Vagina (tissue), 2 donors: ENCODE data around the gene DNAAF1. TPM values are rescaled to one million over a fixed set of nuclear protein-coding genes. Genes with fewer than 3 reads are reported as not detected.
A peak's percentile ranks its signal among the peaks of the same experiment; 100 is the strongest.

ENCODE experiments used
- DNase-seq, 2 donors: peaks; one replicate each; pipeline ENCODE4 v3.0.0-alpha.2; 2017; ENCODE audit errors: extremely low spot score in 2 of 2
- H3K27ac ChIP-seq: fragments of 200-600 bp; sonication (generic); one replicate; pipeline ENCODE4 v1.5.1; 2019
- H3K27me3 ChIP-seq: fragments of 200-600 bp; sonication (generic); one replicate; pipeline ENCODE4 v1.5.1; 2019
- H3K36me3 ChIP-seq, 2 donors: fragments of 200-600 bp; sonication (generic); one replicate each; pipeline ENCODE4 v1.5.1; 2017 to 2019
- H3K4me1 ChIP-seq: fragments of 200-600 bp; sonication (generic); one replicate; pipeline ENCODE4 v1.5.1; 2019
- H3K4me3 ChIP-seq, 2 donors: fragments of 200-600 bp; sonication (generic); 1 replicate in 1 of 2; 2 replicates in 1 of 2; pipeline ENCODE4 v1.5.1; 2016 to 2019
- H3K9me3 ChIP-seq: fragments of 200-600 bp; sonication (generic); one replicate; pipeline ENCODE4 v1.5.1; 2019
- CTCF ChIP-seq, 3 experiments: fragments of 450-650 bp in 2 of 3; fragments of 200-600 bp in 1 of 3; sonication (generic) in 1 of 3; IDR thresholded peaks; one replicate each; pipeline ENCODE4 v1.5.1; 2017 to 2019; ENCODE audit warnings: antibody characterized with exemption in 3 of 3, mild to moderate bottlenecking in 2 of 3, moderate library complexity in 2 of 3
- POLR2A ChIP-seq, 2 donors: fragments of 450-650 bp; IDR thresholded peaks; one replicate each; pipeline ENCODE4 v1.6.1; 2017; ENCODE audit warnings: antibody characterized with exemption in 2 of 2, mild to moderate bottlenecking in 2 of 2, moderate library complexity in 2 of 2
- POLR2AphosphoS5 ChIP-seq, 2 donors: sonication (generic); formaldehyde crosslinking; IDR thresholded peaks; one replicate each; pipeline ENCODE4 v1.9.0; 2017; ENCODE audit warnings: antibody characterized with exemption in 2 of 2, mild to moderate bottlenecking in 2 of 2, low read depth in 1 of 2; ENCODE audit not compliant: insufficient read depth in 1 of 2
- intact Hi-C: fragments of 100-400 bp; cut with DNase I; formaldehyde crosslinking; loops from one replicate; pipeline ENCODE4 v1.15.1; 2023
- total RNA-seq: library from RNA; depleted of rRNA; stranded (reverse); fragments of >200 nt; gene quantifications from one replicate; pipeline ENCODE4 v1.2.3, GENCODE V29; 2016

Gene DNAAF1
- total RNA-seq, 1 donor from 2014 or later, result not detected

GRCh38 chr16:84182680-84183571, 37.8 kb downstream of the DNAAF1 start:
- H3K4me1 ChIP-seq, result peaks cover 29% of the 10 kb centered on the region
- intact Hi-C loops, result loop anchor here (10.0 kb wide), 1 partner anchor 98 kb away; no protein-coding TSS in a partner anchor

DNA sequence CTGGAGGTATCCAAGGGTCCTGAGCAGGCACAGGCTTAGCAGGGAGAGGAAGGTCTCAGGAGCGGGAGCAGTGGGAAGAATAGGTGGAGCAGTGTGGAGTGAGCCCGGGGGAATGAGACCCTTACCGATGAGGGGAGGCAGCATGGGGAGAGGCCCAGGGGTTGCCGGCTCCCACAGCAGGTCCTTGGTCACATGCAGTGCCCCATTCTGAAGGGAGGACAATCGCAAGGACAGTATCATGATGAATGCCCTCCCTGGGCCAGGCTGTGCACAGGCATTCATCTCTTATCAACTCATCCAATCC, 38.4 kb downstream of the DNAAF1 start:
- no peak overlapping the region for H3K4me3 ChIP-seq
- H3K36me3 ChIP-seq, result peaks cover 0 to 56% of the 10 kb centered on the region in 2 donors
- no peak for DNase-seq
- H3K4me1 ChIP-seq, result peaks cover 25% of the 10 kb centered on the region
- no peak for TF ChIP-seq POLR2A (IDR thresholded peaks at IDR 0.05)
- no peak for TF ChIP-seq POLR2AphosphoS5 (IDR thresholded peaks at IDR 0.05; ENCODE audit: insufficient read depth in 1 of 2, low read depth in 1 of 2)
- no peak for TF ChIP-seq CTCF (IDR thresholded peaks at IDR 0.05)
- intact Hi-C loops, result loop anchor here (10.0 kb wide), 1 partner anchor 99 kb away; no protein-coding TSS in a partner anchor
- H3K9me3 ChIP-seq, result no peaks in the 10 kb centered on the region
- H3K27me3 ChIP-seq, result no peaks in the 10 kb centered on the region
- no peak overlapping the region for H3K27ac ChIP-seq

More at GRCh38 chr16:84182680-84183571, 37.8 kb downstream of the DNAAF1 start:
- no peak overlapping the region for H3K4me3 ChIP-seq
- no peak for TF ChIP-seq CTCF (IDR thresholded peaks at IDR 0.05)
- TF ChIP-seq POLR2AphosphoS5 (IDR thresholded peaks at IDR 0.05; ENCODE audit: insufficient read depth in 1 of 2, low read depth in 1 of 2), result no peak
- no peak for TF ChIP-seq POLR2A (IDR thresholded peaks at IDR 0.05)
- H3K36me3 ChIP-seq, result peaks cover 0 to 56% of the 10 kb centered on the region in 2 donors
- no peak for DNase-seq
- H3K27me3 ChIP-seq, result no peaks in the 10 kb centered on the region
- H3K9me3 ChIP-seq, result no peaks in the 10 kb centered on the region
- no peak overlapping the region for H3K27ac ChIP-seq

DNA sequence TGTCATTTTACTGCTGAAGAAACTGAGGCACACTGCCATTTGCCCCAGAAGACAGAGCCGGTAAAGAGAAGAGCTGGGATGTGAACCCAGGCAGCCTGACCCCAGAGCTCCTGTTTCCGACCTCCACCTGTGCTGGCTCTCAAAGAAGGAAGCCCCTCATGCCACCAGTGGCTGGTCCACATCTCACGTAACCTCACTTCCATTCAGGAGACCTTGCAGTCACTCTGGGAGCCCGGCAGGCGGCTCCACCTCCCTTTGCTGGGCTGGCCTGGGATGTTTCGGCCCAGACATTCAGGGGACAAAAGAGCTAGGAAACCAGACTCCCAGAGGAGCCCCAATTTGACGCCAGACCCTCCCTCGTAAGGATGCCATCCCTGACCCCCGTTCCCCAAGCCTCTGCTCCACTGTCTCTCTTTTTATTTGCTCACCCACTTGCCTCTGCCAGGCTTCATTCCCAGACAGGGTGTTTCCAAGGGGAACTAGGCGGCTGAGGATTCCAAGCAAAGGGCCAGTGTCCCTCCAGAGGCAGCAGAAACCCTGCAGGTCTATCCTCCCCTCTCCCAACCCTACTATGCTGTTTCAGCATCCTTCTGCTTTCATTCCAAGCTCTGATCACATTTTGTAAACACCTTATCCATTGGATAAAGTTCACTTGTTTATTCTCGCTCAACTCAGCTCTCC, 38.9 kb downstream of the DNAAF1 start:
- Histone ChIP-seq H3K9me3 (no peaks in the 10 kb centered on the region), H3K36me3 (peaks cover 0 to 54% of the 10 kb centered on the region in 2 donors), H3K4me1 (peaks cover 25% of the 10 kb centered on the region), H3K27ac (no peak overlapping the region), H3K4me3 (no peak overlapping the region), H3K27me3 (no peaks in the 10 kb centered on the region)
- no peak for TF ChIP-seq POLR2AphosphoS5 (IDR thresholded peaks at IDR 0.05; ENCODE audit: insufficient read depth in 1 of 2, low read depth in 1 of 2)
- no peak for DNase-seq
- intact Hi-C loops, result loop anchor here (10.0 kb wide), 1 partner anchor 99 kb away; no protein-coding TSS in a partner anchor

- peaks cover 25% of the 10 kb centered on the region for H3K4me1 ChIP-seq
- peak in 1 of 2 donors; percentile 77 for DNase-seq
- H3K27ac ChIP-seq, result no peak overlapping the region
- H3K36me3 ChIP-seq, result peaks cover 0 to 47% of the 10 kb centered on the region in 2 donors
- TF ChIP-seq POLR2A (IDR thresholded peaks at IDR 0.05) (no peak), POLR2AphosphoS5 (IDR thresholded peaks at IDR 0.05; ENCODE audit: insufficient read depth in 1 of 2, low read depth in 1 of 2) (no peak), CTCF (IDR thresholded peaks at IDR 0.05) (no peak)
- intact Hi-C loops, result loop anchor here (10.0 kb wide), 1 partner anchor 100 kb away; no protein-coding TSS in a partner anchor
- no peaks in the 10 kb centered on the region for H3K27me3 ChIP-seq
- H3K9me3 ChIP-seq, result no peaks in the 10 kb centered on the region
- no peak overlapping the region for H3K4me3 ChIP-seq
Observed at GRCh38 chr16:84184775-84185174, 39.7 kb downstream of the DNAAF1 start.

DNA sequence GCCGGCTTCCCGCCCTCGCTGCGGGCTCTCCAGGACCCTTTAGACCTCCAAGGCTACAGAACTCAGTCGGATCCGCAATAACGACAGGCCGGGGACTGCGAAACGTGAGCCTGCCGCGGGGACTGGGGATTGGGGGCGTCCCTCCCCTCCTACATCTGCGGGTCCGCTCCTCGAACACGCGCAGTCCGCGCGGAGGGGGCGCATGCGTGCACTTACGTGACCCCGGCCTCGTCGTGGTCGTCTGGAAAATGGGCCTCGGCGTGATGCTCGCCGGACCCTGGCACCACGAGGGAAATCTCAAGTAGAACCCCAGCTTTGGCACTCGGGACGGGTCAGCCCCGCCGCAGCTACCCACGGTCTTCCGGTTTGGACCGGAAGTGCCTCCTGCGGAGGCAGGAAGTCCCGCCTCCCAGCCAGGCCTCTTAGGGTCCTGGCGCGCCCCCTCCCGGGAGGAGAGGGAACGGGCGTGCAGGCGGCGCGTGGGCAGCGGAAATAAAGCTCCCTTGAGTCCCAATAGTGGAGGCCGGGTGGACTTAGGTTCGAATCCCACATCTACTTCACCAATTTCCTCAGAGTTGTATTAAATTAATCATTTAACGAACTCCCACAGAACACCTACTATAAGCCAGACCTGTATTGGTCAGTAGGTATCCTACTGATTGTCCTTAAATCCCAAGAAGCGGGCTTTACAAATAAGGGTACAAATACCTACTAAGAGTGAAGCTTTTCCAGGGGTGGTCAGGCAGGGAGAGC, 41.8 kb downstream of the DNAAF1 start, which contains the start of gene TAF1C:
TSS of gene TAF1C (minus strand) at position 373 of the 753 bp plus-strand sequence. CDS start 2,069 bp downstream, outside the sequence.
- H3K4me1 ChIP-seq, result peaks cover 25% of the 10 kb centered on the region
- intact Hi-C loops, result loop anchor here (10.0 kb wide), 1 partner anchor 102 kb away; no protein-coding TSS in a partner anchor
- TF ChIP-seq CTCF (IDR thresholded peaks at IDR 0.05), result peak; percentile 89 to 99 (median 91)
- TF ChIP-seq POLR2A (IDR thresholded peaks at IDR 0.05), result no peak
- TF ChIP-seq POLR2AphosphoS5 (IDR thresholded peaks at IDR 0.05; ENCODE audit: insufficient read depth in 1 of 2, low read depth in 1 of 2), result peak; percentile 84
- peak within 1 kb of the TSS; percentile 60 for H3K27ac ChIP-seq
- peaks cover 0 to 26% of the 10 kb centered on the region in 2 donors for H3K36me3 ChIP-seq
- no peak for DNase-seq
- peak within 1 kb of the TSS; percentile 91 to 95 for H3K4me3 ChIP-seq
- H3K27me3 ChIP-seq, result no peaks in the 10 kb centered on the region
- no peaks in the 10 kb centered on the region for H3K9me3 ChIP-seq
